ES-I3 (cell line): ENCODE data around the gene CPNE7.

Experiments used
- H3K36me3 ChIP-seq: 2 replicates; pipeline ENCODE4 v1.6.1; 2013; ENCODE audit warnings: mild to moderate bottlenecking, low read length, control low read depth, moderate library complexity; ENCODE audit not compliant: insufficient read depth
- H3K4me1 ChIP-seq: 2 replicates; pipeline ENCODE4 v1.6.1; 2013; ENCODE audit warnings: mild to moderate bottlenecking, control low read depth, low read length; ENCODE audit not compliant: insufficient read depth
- H3K9ac ChIP-seq: 2 replicates; pipeline ENCODE4 v1.6.1; 2013; ENCODE audit warnings: low read depth, mild to moderate bottlenecking, low read length, moderate library complexity
- H3K9me3 ChIP-seq: 2 replicates; pipeline ENCODE4 v1.6.1; 2013; ENCODE audit warnings: mild to moderate bottlenecking, low read length, moderate library complexity; ENCODE audit not compliant: control insufficient read depth, insufficient read depth

Gene CPNE7

GRCh38 chr16:89637379-89637778 lies 61.8 kb downstream of the CPNE7 start:
- no peaks in the 10 kb centered on the region for H3K36me3 ChIP-seq
- no peaks in the 10 kb centered on the region for H3K9me3 ChIP-seq
- no peak overlapping the region for H3K9ac ChIP-seq
- H3K4me1 ChIP-seq: no peaks in the 10 kb centered on the region

- H3K9me3 ChIP-seq: no peaks in the 10 kb centered on the region
- H3K9ac ChIP-seq: no peak overlapping the region
- H3K4me1 ChIP-seq: no peaks in the 10 kb centered on the region
- no peaks in the 10 kb centered on the region for H3K36me3 ChIP-seq
Observed at GRCh38 chr16:89638455-89638854, 62.9 kb downstream of the CPNE7 start.

- H3K36me3 ChIP-seq: no peaks in the 10 kb centered on the region
- no peaks in the 10 kb centered on the region for H3K9me3 ChIP-seq
- H3K9ac ChIP-seq: no peak overlapping the region
- no peaks in the 10 kb centered on the region for H3K4me1 ChIP-seq
Observed at GRCh38 chr16:89639385-89639784, 63.8 kb downstream of the CPNE7 start.

DNA sequence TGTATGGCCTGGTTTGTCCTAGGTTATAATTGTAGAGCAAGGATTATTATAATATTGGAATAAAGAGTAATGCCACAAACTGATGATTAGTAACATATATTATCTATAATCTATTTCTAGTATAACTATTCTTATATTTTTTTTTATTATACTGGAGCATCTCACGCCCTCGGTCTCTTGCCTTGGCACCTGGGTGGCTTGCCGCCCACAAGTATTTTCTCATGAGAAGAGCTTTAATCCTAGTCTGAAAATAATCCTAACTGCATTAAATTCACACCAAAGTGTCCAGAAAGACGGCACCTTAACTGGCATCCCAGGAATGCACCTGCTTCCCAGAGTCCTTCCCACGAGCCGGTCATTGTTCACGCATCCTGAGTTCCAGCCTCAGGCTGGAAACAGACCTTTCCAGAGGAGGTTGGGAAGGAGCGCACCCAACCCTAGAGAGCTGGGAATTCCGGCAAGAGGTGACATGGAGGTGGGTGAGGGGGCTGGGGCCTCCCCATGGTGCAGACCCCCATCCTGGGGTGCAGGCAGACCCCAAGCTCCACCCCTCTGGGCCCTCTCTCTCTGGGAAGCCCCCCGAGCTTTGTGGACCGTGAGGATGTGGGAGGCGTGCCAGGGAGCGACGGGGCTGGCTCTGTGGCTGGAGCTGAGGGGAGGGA lies 66.0 kb downstream of the CPNE7 start:
- Histone ChIP-seq H3K9me3 (no peaks in the 10 kb centered on the region), H3K36me3 (no peaks in the 10 kb centered on the region; the same call in 1 of the 2 replicates), H3K4me1 (no peaks in the 10 kb centered on the region), H3K9ac (no peak overlapping the region)

DNA sequence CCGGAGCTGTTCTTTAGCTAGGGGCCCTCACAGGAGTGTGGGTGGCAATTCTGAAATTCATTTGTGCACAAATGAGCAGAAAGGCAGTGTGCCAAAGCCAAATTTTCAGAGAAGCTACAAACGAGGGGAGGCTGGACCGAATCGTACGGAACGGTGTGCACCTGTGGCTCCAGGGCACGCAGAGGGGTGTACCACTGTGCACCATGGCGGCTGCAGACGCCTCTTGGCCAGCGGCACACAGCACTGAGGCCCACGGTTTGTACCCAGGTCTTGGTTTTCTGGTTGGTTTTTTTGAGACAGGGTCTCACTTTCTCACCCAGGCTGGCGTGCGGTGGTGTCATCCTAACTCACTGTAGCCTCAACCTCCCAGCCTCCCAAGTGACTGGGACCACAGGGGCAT lies 67.0 kb downstream of the CPNE7 start:
- Histone ChIP-seq H3K36me3 (peaks cover 4% of the 10 kb centered on the region), H3K4me1 (no peaks in the 10 kb centered on the region), H3K9me3 (no peaks in the 10 kb centered on the region), H3K9ac (no peak overlapping the region)

DNA sequence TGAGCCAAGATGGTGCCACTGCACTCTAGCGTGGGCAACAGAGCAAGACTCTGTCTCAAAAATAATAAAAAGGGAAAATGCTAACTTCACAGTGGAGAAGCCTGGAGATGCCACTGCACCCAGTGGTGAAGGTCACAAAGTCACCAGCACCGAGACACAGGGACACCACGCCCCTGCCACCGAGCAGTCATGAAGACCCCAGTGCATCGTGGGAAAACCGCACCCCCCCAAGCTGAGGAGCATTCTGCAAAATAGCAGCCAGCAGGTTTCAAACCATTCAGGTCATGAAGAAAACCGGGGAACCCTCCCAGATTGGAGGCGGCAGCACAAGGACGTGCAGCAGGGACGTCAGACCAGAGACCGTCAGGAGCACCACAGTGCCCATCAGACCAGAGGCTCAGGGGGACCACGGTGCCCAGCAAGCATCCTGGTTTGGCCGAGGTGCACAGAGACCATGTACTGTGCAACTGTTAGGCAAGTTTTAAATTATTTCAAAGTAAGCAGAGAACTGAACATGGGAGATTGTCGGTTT lies 68.3 kb downstream of the CPNE7 start:
- no peak overlapping the region for H3K9ac ChIP-seq
- no peaks in the 10 kb centered on the region for H3K9me3 ChIP-seq

DNA sequence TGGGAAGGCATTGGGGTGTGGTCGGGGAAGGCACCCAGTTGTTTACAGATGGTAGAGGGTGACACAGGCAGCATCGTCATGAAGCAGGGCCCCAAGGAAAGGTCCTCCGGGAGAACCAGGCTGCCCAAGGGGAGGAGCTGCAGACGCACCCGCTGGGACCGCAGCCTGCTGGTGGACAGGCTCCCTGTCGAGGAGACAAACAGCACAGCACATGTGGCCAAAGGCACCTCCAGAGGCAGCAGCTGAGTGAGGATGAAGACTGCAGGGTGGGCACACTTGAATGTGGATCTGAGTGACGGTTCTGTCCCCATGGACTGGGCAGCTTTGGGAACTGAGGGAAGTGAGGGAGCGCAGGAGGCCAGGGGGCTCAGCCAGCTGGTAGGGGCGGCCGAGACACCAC lies 69.6 kb downstream of the CPNE7 start:
- H3K9me3 ChIP-seq: no peaks in the 10 kb centered on the region
- no peak overlapping the region for H3K9ac ChIP-seq
- peaks cover 4% of the 10 kb centered on the region for H3K36me3 ChIP-seq
- H3K4me1 ChIP-seq: no peaks in the 10 kb centered on the region

More for the DNA sequence above, 68.3 kb downstream of the CPNE7 start:
- Histone ChIP-seq H3K36me3 (peaks cover 4% of the 10 kb centered on the region), H3K4me1 (no peaks in the 10 kb centered on the region)

DNA sequence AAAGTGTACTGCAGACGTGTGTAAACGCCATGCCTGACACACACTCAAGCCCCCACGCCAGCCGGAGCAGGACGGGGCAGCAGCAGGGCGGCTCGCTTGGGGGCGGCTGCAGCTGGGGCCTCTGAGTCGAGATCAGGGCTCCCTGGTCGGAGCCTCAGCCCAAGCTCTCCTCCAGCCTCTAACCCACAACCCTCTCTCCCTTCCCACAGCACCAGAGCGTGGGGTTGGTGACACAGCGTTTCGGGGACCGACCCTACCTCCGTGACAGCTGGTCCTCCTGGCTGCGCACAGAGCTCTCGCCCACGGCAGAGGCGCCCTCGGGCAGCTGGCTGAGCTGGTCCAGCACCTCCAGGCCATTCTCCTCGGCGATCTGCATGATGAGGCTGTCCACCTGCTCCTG lies 70.7 kb downstream of the CPNE7 start:
- H3K4me1 ChIP-seq: no peaks in the 10 kb centered on the region
- H3K36me3 ChIP-seq: peaks cover 4% of the 10 kb centered on the region
- no peak overlapping the region for H3K9ac ChIP-seq
- H3K9me3 ChIP-seq: no peaks in the 10 kb centered on the region
